SK-N-SH (cell line): ENCODE results near the gene RPP30. TPM values are rescaled to one million over a fixed set of nuclear protein-coding genes. Genes with fewer than 3 reads are reported as not detected.

ENCODE experiments used
- CTCF ChIA-PET: fragments of 300-600, 350-600 bp; formaldehyde crosslinking; extraction: SDS; loops from one replicate; lab custom pipeline; 2021; lab: Yijun Ruan, JAX
- POLR2A ChIA-PET: fragments of 350-600 bp; sonication (Branson Sonifier 250); formaldehyde crosslinking; extraction: SDS; loops from one replicate; lab custom pipeline; 2020; ENCODE audit warnings: antibody characterized with exemption, inconsistent platforms; lab: Yijun Ruan, JAX
- DNase-seq: peaks from one replicate; pipeline ENCODE4 v3.0.0; 2012
- H2AFZ ChIP-seq: fragments of 200-600 bp; sonication (generic); 2 replicates; pipeline ENCODE4 v1.8.1; 2016; ENCODE audit warnings: antibody characterized with exemption, mild to moderate bottlenecking, low read depth
- H3F3A ChIP-seq: fragments of 200-600 bp; sonication (generic); replicated peaks from 2 replicates; pipeline ENCODE3; 2016; ENCODE audit warnings: antibody characterized with exemption, mild to moderate bottlenecking; ENCODE audit not compliant: insufficient read depth
- H3K27ac ChIP-seq, 2 experiments: fragments of 200-500 bp in 1 of 2; fragments of 200-600 bp in 1 of 2; sonication (Bioruptor generic) in 1 of 2; sonication (generic), shearing (Covaris generic) in 1 of 2; 2 replicates each; pipeline versions ENCODE4 v1.5.1 to v1.6.1; 2014 to 2016; ENCODE audit warnings: low read depth in 2 of 2, inconsistent platforms in 1 of 2, low read length in 1 of 2, mild to moderate bottlenecking in 1 of 2, mixed read lengths in 1 of 2
- H3K27me3 ChIP-seq: fragments of 200-600 bp; sonication (generic), shearing (Covaris generic); 2 replicates; pipeline ENCODE4 v1.6.1; 2016; ENCODE audit warnings: mixed run types; ENCODE audit not compliant: insufficient read depth
- H3K36me3 ChIP-seq, 2 experiments: fragments of 200-500 bp in 1 of 2; fragments of 200-600 bp in 1 of 2; sonication (Bioruptor generic) in 1 of 2; sonication (generic) in 1 of 2; replicated peaks in 1 of 2; 2 replicates each; pipeline versions ENCODE3 to v1.5.1; 2014 to 2016; ENCODE audit warnings: low read length in 1 of 2, mild to moderate bottlenecking in 1 of 2; ENCODE audit not compliant: insufficient read depth in 2 of 2, control insufficient read depth in 1 of 2
- H3K4me1 ChIP-seq, 2 experiments: fragments of 200-500 bp in 1 of 2; fragments of 200-600 bp in 1 of 2; sonication (Bioruptor generic) in 1 of 2; sonication (generic), shearing (Covaris generic) in 1 of 2; 2 replicates each; pipeline versions ENCODE4 v1.5.1 to v1.6.1; 2014 to 2016; ENCODE audit warnings: low read depth in 1 of 2, low read length in 1 of 2, mixed run types in 1 of 2; ENCODE audit not compliant: insufficient read depth in 2 of 2, control insufficient read depth in 1 of 2
- H3K4me2 ChIP-seq: fragments of 200-600 bp; sonication (generic), shearing (Covaris generic); 2 replicates; pipeline ENCODE4 v1.6.1; 2017; ENCODE audit warnings: mixed run types
- H3K4me3 ChIP-seq, 2 experiments: fragments of 200-500 bp in 1 of 2; fragments of 200-600 bp in 1 of 2; sonication (Bioruptor generic) in 1 of 2; sonication (generic), shearing (Covaris generic) in 1 of 2; 2 replicates each; pipeline versions ENCODE4 v1.5.1 to v1.8.1; 2014 to 2016; ENCODE audit warnings: low read depth in 2 of 2, inconsistent platforms in 1 of 2, low read length in 1 of 2, mild to moderate bottlenecking in 1 of 2, mixed read lengths in 1 of 2, moderate library complexity in 1 of 2
- H3K79me2 ChIP-seq: fragments of 200-600 bp; sonication (generic); 2 replicates; pipeline ENCODE4 v1.8.1; 2017; ENCODE audit warnings: mild to moderate bottlenecking; ENCODE audit not compliant: insufficient read depth
- H3K9ac ChIP-seq: fragments of 200-600 bp; sonication (generic); 2 replicates; pipeline ENCODE4 v1.6.1; 2017; ENCODE audit warnings: mixed run types
- H3K9me2 ChIP-seq: fragments of 200-600 bp; sonication (generic); 2 replicates; pipeline ENCODE4 v1.6.1; 2017; ENCODE audit warnings: mixed run types
- H3K9me3 ChIP-seq: fragments of 200-600 bp; sonication (generic); 2 replicates; pipeline ENCODE4 v1.6.1; 2017; ENCODE audit warnings: mixed run types, mild to moderate bottlenecking, moderate library complexity
- H4K20me1 ChIP-seq: fragments of 200-600 bp; sonication (generic); 2 replicates; pipeline ENCODE4 v1.6.1; 2017; ENCODE audit warnings: mild to moderate bottlenecking, mixed run types; ENCODE audit not compliant: insufficient read depth
- CHD2 ChIP-seq: fragments of 150-350 bp; IDR thresholded peaks from 2 replicates; pipeline ENCODE4 v1.6.1; 2018; ENCODE audit warnings: low read length; ENCODE audit not compliant: partially characterized antibody
- EP300 ChIP-seq, 2 experiments: IDR thresholded peaks; 2 replicates each; pipeline versions ENCODE4 v1.4.0 to v1.6.1; 2012; ENCODE audit warnings: borderline replicate concordance in 1 of 2, low read depth in 1 of 2, low read length in 1 of 2
- EZH2phosphoT487 ChIP-seq: fragments of 200-600 bp; sonication (generic); IDR thresholded peaks from 2 replicates; pipeline ENCODE4 v1.6.1; 2017; ENCODE audit warnings: low read depth, mixed run types, mild to moderate bottlenecking, antibody characterized with exemption, moderate library complexity, borderline replicate concordance
- FOSL2 ChIP-seq: IDR thresholded peaks from 2 replicates; pipeline ENCODE4 v1.4.0; 2012; ENCODE audit warnings: low read depth, mild to moderate bottlenecking, moderate library complexity, borderline replicate concordance
- FOXJ3 ChIP-seq: sonication (generic); formaldehyde crosslinking; IDR thresholded peaks from 2 replicates; pipeline ENCODE4 v1.5.1; 2020; ENCODE audit warnings: mild to moderate bottlenecking, missing genetic modification reagents
- FOXM1 ChIP-seq: IDR thresholded peaks from 2 replicates; pipeline ENCODE4 v1.4.0; 2012; ENCODE audit warnings: low read depth, mild to moderate bottlenecking
- MEF2A ChIP-seq: IDR thresholded peaks from 2 replicates; pipeline ENCODE4 v1.4.0; 2012; ENCODE audit warnings: low read depth, borderline replicate concordance
- MXI1 ChIP-seq: IDR thresholded peaks from 2 replicates; pipeline ENCODE4 v1.6.1; 2012; ENCODE audit warnings: mild to moderate bottlenecking, low read depth, low read length, improper control_type of control experiment
- NFIC ChIP-seq: IDR thresholded peaks from 2 replicates; pipeline ENCODE4 v1.4.0; 2012; ENCODE audit warnings: borderline replicate concordance
- POLR2AphosphoS5 ChIP-seq: IDR thresholded peaks from 2 replicates; pipeline ENCODE4 v1.6.1; 2012; ENCODE audit warnings: low read depth, low read length
- RXRA ChIP-seq: IDR thresholded peaks from 2 replicates; pipeline ENCODE4 v1.4.0; 2012; ENCODE audit warnings: low read depth, mild to moderate bottlenecking, borderline replicate concordance
- SIN3A ChIP-seq: IDR thresholded peaks from 2 replicates; pipeline ENCODE4 v1.6.1; 2012; ENCODE audit warnings: low read depth, mild to moderate bottlenecking, low read length, moderate library complexity, borderline replicate concordance
- TAF1 ChIP-seq: IDR thresholded peaks from 2 replicates; pipeline ENCODE4 v1.6.1; 2012; ENCODE audit warnings: low read depth, mild to moderate bottlenecking, low read length, moderate library complexity, borderline replicate concordance
- TEAD4 ChIP-seq: IDR thresholded peaks from 2 replicates; pipeline ENCODE4 v1.4.0; 2012; ENCODE audit warnings: mild to moderate bottlenecking, borderline replicate concordance; ENCODE audit not compliant: insufficient read depth
- WGBS: methylation state at CpG from one replicate; pipeline ENCODE4 v1.1.6; 2017; ENCODE audit warnings: low lambda C conversion rate; 5-methylcytosine and 5-hydroxymethylcytosine counted together
- polyA plus RNA-seq, 3 experiments: library from polyadenylated mRNA; depleted of rRNA; stranded (reverse); fragments of >200 nt; gene quantifications; 2 replicates each; pipeline ENCODE4 v1.2.3, GENCODE V29; 2012
- TF ChIP-seq, protein P1 (sequence below): fragments of 150-350 bp; IDR thresholded peaks from 2 replicates; pipeline ENCODE4 v1.6.1; 2016; ENCODE audit warnings: mild to moderate bottlenecking, low read depth, low read length
- TF ChIP-seq, protein P2 (sequence below): fragments of 150-350 bp; IDR thresholded peaks from 2 replicates; pipeline ENCODE4 v1.6.1; 2017; ENCODE audit warnings: antibody characterized with exemption, low read length, low read depth, borderline replicate concordance
- TF ChIP-seq, protein P3 (sequence below): IDR thresholded peaks from 2 replicates; pipeline ENCODE4 v1.4.0; 2012; ENCODE audit warnings: low read depth, borderline replicate concordance
- TF ChIP-seq, protein P4 (sequence below): fragments of 200-600 bp; sonication (generic); IDR thresholded peaks from 2 replicates; pipeline ENCODE4 v1.6.1; 2017; ENCODE audit warnings: antibody characterized with exemption, mild to moderate bottlenecking, moderate library complexity

The RPP30 gene
- polyA plus RNA-seq, 1 of the 3 experiments (the other 2 are of a cell fraction), result 16.7 TPM

DNA sequence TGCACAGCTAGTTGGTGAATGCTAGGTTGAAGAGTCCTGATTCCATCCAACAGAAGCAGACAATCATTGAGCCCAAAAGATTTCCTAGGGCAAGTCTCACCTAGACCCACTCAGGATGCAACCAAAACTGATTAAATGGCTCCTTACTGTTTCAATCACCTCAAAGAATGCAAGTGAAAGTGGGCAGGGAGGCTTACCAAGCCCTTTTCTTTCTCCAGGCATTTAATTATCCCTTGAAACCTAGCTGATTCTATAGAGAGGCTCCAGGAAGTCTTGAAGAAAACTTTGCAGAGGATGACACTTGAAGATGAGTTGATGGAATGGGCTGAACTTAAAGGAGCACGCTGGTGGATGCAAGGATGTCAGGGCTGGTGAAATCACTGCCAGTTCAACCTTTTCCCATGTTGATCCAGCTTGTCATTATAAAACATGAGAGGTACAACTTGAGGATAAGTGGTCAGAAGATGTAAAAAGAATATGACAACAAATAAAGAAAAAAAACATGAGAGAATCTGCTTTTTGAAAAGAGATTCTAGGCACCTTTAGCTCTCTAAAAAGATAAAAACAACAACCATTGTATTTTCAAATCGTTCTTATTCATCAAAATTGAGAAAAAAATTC lies 51.4 kb downstream of the RPP30 start:
- POLR2A ChIA-PET, result no interaction called here
- no peak for TF ChIP-seq CHD2
- no peak for TF ChIP-seq MXI1
- no peak for TF ChIP-seq TAF1
- TF ChIP-seq NFIC, result no peak
- TF ChIP-seq, protein P1, sequence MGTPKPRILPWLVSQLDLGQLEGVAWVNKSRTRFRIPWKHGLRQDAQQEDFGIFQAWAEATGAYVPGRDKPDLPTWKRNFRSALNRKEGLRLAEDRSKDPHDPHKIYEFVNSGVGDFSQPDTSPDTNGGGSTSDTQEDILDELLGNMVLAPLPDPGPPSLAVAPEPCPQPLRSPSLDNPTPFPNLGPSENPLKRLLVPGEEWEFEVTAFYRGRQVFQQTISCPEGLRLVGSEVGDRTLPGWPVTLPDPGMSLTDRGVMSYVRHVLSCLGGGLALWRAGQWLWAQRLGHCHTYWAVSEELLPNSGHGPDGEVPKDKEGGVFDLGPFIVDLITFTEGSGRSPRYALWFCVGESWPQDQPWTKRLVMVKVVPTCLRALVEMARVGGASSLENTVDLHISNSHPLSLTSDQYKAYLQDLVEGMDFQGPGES, result no peak
- TF ChIP-seq, protein P2, sequence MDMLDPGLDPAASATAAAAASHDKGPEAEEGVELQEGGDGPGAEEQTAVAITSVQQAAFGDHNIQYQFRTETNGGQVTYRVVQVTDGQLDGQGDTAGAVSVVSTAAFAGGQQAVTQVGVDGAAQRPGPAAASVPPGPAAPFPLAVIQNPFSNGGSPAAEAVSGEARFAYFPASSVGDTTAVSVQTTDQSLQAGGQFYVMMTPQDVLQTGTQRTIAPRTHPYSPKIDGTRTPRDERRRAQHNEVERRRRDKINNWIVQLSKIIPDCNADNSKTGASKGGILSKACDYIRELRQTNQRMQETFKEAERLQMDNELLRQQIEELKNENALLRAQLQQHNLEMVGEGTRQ, result no peak
- no peak for TF ChIP-seq TEAD4
- H4K20me1 ChIP-seq, result no peaks in the 10 kb centered on the region
- H3K9me2 ChIP-seq, result no peaks in the 10 kb centered on the region
- peaks cover 0 to 7% of the 10 kb centered on the region in 2 experiments; a peak in 2 of 4 replicates for H3K4me1 ChIP-seq
- peaks cover 0 to 3% of the 10 kb centered on the region in 2 experiments for H3K36me3 ChIP-seq
- H3K4me3 ChIP-seq, result no peak overlapping the region
- 59% methylated on average over 2 of the region's 2 CpGs for WGBS
- H3K27ac ChIP-seq, result no peak overlapping the region
- no peak overlapping the region for H3K9ac ChIP-seq
- H3K79me2 ChIP-seq, result peaks cover 11% of the 10 kb centered on the region; the same call in 1 of the 2 replicates
- CTCF ChIA-PET, result interaction anchor here (1.0 to 2.0 kb wide), 3 partner anchors 10 to 328 kb away, joined by 3 to 10 read pairs (median 6); no protein-coding TSS in a partner anchor
- H3F3A ChIP-seq, result peaks cover 17% of the 10 kb centered on the region
- no peak overlapping the region; the same call in 1 of the 2 replicates for H2AFZ ChIP-seq
- H3K4me2 ChIP-seq, result no peak overlapping the region
- H3K27me3 ChIP-seq, result no peaks in the 10 kb centered on the region
- DNase-seq, result no peak
- H3K9me3 ChIP-seq, result no peaks in the 10 kb centered on the region

DNA sequence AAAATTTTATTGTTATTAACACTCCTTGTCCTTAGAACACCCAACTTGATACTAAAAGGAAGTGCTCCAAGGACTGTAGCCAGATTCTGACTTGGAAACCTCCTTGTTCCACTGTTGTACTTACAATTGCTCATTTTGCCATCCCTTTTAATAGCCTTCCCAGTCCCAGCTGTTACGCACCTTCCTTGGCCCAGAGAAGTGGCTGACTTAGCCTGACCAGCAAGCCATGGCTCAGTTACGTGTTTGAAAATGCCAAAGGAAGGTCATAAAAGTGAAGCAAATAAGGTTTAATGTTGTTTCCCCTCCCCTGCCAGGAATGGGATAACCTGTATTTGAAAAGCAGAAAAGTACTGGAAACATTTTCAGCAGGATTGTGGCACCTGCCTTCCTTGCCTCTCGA lies 52.8 kb downstream of the RPP30 start:
- H3K36me3 ChIP-seq, result no peaks in the 10 kb centered on the region
- WGBS, result 98% methylated on average over 3 of the region's 3 CpGs
- ChIA-PET POLR2A (no interaction called here), CTCF (interaction anchor here (1.6 kb wide), 1 partner anchor 327 kb away, joined by 6 read pairs; no protein-coding TSS in a partner anchor)
- H3K4me2 ChIP-seq, result no peak overlapping the region
- no peaks in the 10 kb centered on the region for H3K27me3 ChIP-seq
- H3K4me3 ChIP-seq, result no peak overlapping the region
- no peak for DNase-seq
- no peaks in the 10 kb centered on the region for H3K9me2 ChIP-seq
- H3F3A ChIP-seq, result peaks cover 25% of the 10 kb centered on the region
- no peak overlapping the region for H2AFZ ChIP-seq
- no peaks in the 10 kb centered on the region for H4K20me1 ChIP-seq
- no peak overlapping the region for H3K9ac ChIP-seq
- no peaks in the 10 kb centered on the region for H3K9me3 ChIP-seq
- H3K4me1 ChIP-seq, result peaks cover 0 to 12% of the 10 kb centered on the region in 2 experiments; a peak in 3 of 4 replicates
- H3K27ac ChIP-seq, result no peak overlapping the region
- peaks cover 11% of the 10 kb centered on the region; the same call in 1 of the 2 replicates for H3K79me2 ChIP-seq
- TF ChIP-seq EP300 (IDR thresholded peaks at IDR 0.05; ENCODE audit: borderline replicate concordance in 1 of 2, low read depth in 1 of 2, low read length in 1 of 2) (no peak), FOXM1 (no peak), POLR2AphosphoS5 (no peak), MEF2A (no peak), FOSL2 (no peak), TAF1 (no peak), SIN3A (no peak), FOXJ3 (CRISPR knock-in tag) (no peak), RXRA (no peak), EZH2phosphoT487 (no peak)
- TF ChIP-seq, protein P2, result no peak
- TF ChIP-seq, protein P1, result no peak
- TF ChIP-seq, protein P3, sequence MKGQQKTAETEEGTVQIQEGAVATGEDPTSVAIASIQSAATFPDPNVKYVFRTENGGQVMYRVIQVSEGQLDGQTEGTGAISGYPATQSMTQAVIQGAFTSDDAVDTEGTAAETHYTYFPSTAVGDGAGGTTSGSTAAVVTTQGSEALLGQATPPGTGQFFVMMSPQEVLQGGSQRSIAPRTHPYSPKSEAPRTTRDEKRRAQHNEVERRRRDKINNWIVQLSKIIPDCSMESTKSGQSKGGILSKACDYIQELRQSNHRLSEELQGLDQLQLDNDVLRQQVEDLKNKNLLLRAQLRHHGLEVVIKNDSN, result no peak
- TF ChIP-seq, protein P4, sequence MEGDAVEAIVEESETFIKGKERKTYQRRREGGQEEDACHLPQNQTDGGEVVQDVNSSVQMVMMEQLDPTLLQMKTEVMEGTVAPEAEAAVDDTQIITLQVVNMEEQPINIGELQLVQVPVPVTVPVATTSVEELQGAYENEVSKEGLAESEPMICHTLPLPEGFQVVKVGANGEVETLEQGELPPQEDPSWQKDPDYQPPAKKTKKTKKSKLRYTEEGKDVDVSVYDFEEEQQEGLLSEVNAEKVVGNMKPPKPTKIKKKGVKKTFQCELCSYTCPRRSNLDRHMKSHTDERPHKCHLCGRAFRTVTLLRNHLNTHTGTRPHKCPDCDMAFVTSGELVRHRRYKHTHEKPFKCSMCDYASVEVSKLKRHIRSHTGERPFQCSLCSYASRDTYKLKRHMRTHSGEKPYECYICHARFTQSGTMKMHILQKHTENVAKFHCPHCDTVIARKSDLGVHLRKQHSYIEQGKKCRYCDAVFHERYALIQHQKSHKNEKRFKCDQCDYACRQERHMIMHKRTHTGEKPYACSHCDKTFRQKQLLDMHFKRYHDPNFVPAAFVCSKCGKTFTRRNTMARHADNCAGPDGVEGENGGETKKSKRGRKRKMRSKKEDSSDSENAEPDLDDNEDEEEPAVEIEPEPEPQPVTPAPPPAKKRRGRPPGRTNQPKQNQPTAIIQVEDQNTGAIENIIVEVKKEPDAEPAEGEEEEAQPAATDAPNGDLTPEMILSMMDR, result no peak
